ENCODE results near the gene OR2T35.

OR2T35 gene

GRCh38 chr1:248622570-248623001, 22.5 kb downstream of the OR2T35 start:
- H3K27ac ChIP-seq = no peak overlapping the region
- TF ChIP-seq ZFX (IDR thresholded peaks at IDR 0.05; ENCODE audit: borderline replicate concordance) (no peak), CTCF (IDR thresholded peaks at IDR 0.05) (peak; percentile 90)

GRCh38 chr1:248621770-248622169, 23.3 kb downstream of the OR2T35 start:
- H3K27ac ChIP-seq = no peak overlapping the region
- no peak for TF ChIP-seq CTCF (IDR thresholded peaks at IDR 0.05)
- no peak for TF ChIP-seq ZFX (IDR thresholded peaks at IDR 0.05; ENCODE audit: borderline replicate concordance)

- H3K27ac ChIP-seq = no peak overlapping the region
- no peak for TF ChIP-seq ZFX (IDR thresholded peaks at IDR 0.05; ENCODE audit: borderline replicate concordance)
- TF ChIP-seq CTCF (IDR thresholded peaks at IDR 0.05) = peak; percentile 95
Measured at GRCh38 chr1:248618878-248619277, 26.2 kb downstream of the OR2T35 start.

- TF ChIP-seq CTCF (IDR thresholded peaks at IDR 0.05) (no peak), ZFX (IDR thresholded peaks at IDR 0.05; ENCODE audit: borderline replicate concordance) (no peak)
Measured at GRCh38 chr1:248618119-248618518, 27.0 kb downstream of the OR2T35 start.

GRCh38 chr1:248613742-248614141, 31.3 kb downstream of the OR2T35 start:
- TF ChIP-seq ZFX (IDR thresholded peaks at IDR 0.05; ENCODE audit: borderline replicate concordance) = no peak
- no peak for TF ChIP-seq CTCF (IDR thresholded peaks at IDR 0.05)

More at GRCh38 chr1:248618119-248618518, 27.0 kb downstream of the OR2T35 start:
- no peak overlapping the region for H3K27ac ChIP-seq

GRCh38 chr1:248611883-248612414, 33.1 kb downstream of the OR2T35 start:
- no peak overlapping the region for H3K27ac ChIP-seq
- TF ChIP-seq CTCF (IDR thresholded peaks at IDR 0.05) = no peak
- no peak for TF ChIP-seq ZFX (IDR thresholded peaks at IDR 0.05; ENCODE audit: borderline replicate concordance)

More at GRCh38 chr1:248613742-248614141, 31.3 kb downstream of the OR2T35 start:
- H3K27ac ChIP-seq = no peak overlapping the region

GRCh38 chr1:248610301-248610700, 34.8 kb downstream of the OR2T35 start:
- no peak for TF ChIP-seq CTCF (IDR thresholded peaks at IDR 0.05)
- TF ChIP-seq ZFX (IDR thresholded peaks at IDR 0.05; ENCODE audit: borderline replicate concordance) = no peak

More at GRCh38 chr1:248610301-248610700, 34.8 kb downstream of the OR2T35 start:
- H3K27ac ChIP-seq = no peak overlapping the region
